Activated CD4-positive, alpha-beta T cell treated with anti-CD3 and anti-CD28 coated beads, Interleukin-2, amount 50 U/mL, for 4 hours (primary cell): Measurements from ENCODE around the gene TPGS1.

Source experiments
- DNase-seq, 2 experiments: peaks; one replicate each; pipeline ENCODE4 v3.0.0-alpha.2; 2020

Gene TPGS1

GRCh38 chr19:496112-496665, 11.1 kb upstream of the TPGS1 start, which contains the start of gene MADCAM1:
MADCAM1 (plus strand) TSS chr19:496486; CDS start chr19:496500, 14 bp downstream.
- no peak for DNase-seq

GRCh38 chr19:496986-497385, 10.3 kb upstream of the TPGS1 start:
- DNase-seq, result no peak

- no peak for DNase-seq
Observed at GRCh38 chr19:497491-497868, 9.8 kb upstream of the TPGS1 start.

- no peak for DNase-seq
Observed at GRCh38 chr19:497869-498510, 9.3 kb upstream of the TPGS1 start.

GRCh38 chr19:498511-498891, 8.8 kb upstream of the TPGS1 start:
- DNase-seq, result no peak

GRCh38 chr19:498977-499623, 8.2 kb upstream of the TPGS1 start:
- DNase-seq, result no peak

- DNase-seq, result no peak
Observed at GRCh38 chr19:501646-502045, 5.7 kb upstream of the TPGS1 start.

- DNase-seq, result no peak
Observed at GRCh38 chr19:504616-505015, 2.7 kb upstream of the TPGS1 start.

- DNase-seq, result peak; percentile 87 to 88
Observed at GRCh38 chr19:506404-507285, 652 bp upstream of the TPGS1 start.

- DNase-seq, result no peak
Observed at GRCh38 chr19:508204-509150, 1.2 kb downstream of the TPGS1 start.

GRCh38 chr19:510606-511100, 3.4 kb downstream of the TPGS1 start:
- DNase-seq, result peak; percentile 91 to 92

GRCh38 chr19:511101-511851, 4.0 kb downstream of the TPGS1 start:
- peak; percentile 73 to 76 for DNase-seq

GRCh38 chr19:512547-513365, 5.5 kb downstream of the TPGS1 start:
- DNase-seq, result no peak

- no peak for DNase-seq
Observed at GRCh38 chr19:513368-514165, 6.3 kb downstream of the TPGS1 start.

GRCh38 chr19:514166-514663, 6.9 kb downstream of the TPGS1 start:
- DNase-seq, result no peak

- DNase-seq, result no peak
Observed at GRCh38 chr19:517721-518597, 10.7 kb downstream of the TPGS1 start.

GRCh38 chr19:518598-519231, 11.4 kb downstream of the TPGS1 start:
- peak; percentile 60 to 66 for DNase-seq

GRCh38 chr19:519449-519865, 12.2 kb downstream of the TPGS1 start:
- no peak for DNase-seq
